ENCODE data around the gene MICALL1. TPM values are rescaled to one million over a fixed set of nuclear protein-coding genes. Genes with fewer than 3 reads are reported as not detected.
A peak's percentile ranks its signal among the peaks of the same experiment; 100 is the strongest.

MICALL1 gene
- total and polyA plus RNA-seq, 2 of the 4 experiments (the other 2 are of a cell fraction): 12.4 to 22.3 TPM

GRCh38 chr22:37933711-37934376, 27.7 kb downstream of the MICALL1 start (continued):
- TF ChIP-seq, protein P1, sequence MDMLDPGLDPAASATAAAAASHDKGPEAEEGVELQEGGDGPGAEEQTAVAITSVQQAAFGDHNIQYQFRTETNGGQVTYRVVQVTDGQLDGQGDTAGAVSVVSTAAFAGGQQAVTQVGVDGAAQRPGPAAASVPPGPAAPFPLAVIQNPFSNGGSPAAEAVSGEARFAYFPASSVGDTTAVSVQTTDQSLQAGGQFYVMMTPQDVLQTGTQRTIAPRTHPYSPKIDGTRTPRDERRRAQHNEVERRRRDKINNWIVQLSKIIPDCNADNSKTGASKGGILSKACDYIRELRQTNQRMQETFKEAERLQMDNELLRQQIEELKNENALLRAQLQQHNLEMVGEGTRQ (IDR thresholded peaks at IDR 0.05; ENCODE audit: low read depth, low read length): peak; percentile 20; the same call in 1 of the 2 replicates
- TF ChIP-seq SMC3 (IDR thresholded peaks at IDR 0.05; ENCODE audit: low read depth, low read length): peak; percentile 73

DNA sequence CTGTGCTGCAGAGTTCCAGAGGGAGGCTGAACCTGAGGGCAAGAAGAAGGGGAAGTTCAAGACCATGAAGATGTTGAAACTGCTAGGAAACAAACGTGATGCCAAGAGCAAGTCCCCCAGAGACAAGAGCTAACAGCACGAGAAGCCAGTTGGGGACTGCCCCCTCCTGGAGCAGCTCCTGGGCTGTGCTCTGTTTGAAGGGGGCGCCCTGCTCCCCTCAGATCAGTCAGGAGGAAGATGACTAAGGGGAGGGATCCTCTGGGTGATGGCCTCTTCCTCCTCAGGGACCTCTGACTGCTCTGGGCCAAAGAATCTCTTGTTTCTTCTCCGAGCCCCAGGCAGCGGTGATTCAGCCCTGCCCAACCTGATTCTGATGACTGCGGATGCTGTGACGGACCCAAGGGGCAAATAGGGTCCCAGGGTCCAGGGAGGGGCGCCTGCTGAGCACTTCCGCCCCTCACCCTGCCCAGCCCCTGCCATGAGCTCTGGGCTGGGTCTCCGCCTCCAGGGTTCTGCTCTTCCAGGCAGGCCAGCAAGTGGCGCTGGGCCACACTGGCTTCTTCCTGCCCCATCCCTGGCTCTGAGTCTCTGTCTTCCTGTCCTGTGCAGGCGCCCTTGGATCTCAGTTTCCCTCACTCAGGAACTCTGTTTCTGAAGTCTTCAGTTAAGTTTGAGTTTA, 34.7 kb downstream of the MICALL1 start:
- Histone ChIP-seq H3K4ac (ENCODE audit: low read depth, low read length) (no peak overlapping the region), H3K79me1 (ENCODE audit: low read depth in 1 of 2, low read length in 2 of 2) (peaks cover 3 to 9% of the 10 kb centered on the region in 2 experiments; a peak in 2 of 4 replicates), H4K5ac (ENCODE audit: low read depth, low read length) (no peak overlapping the region), H3K56ac (ENCODE audit: extremely low read depth, insufficient read depth, low read length) (no peak overlapping the region), H4K20me1 (ENCODE audit: insufficient read depth, low read length) (no peaks in the 10 kb centered on the region; the same call in 1 of the 2 replicates), H2BK120ac (ENCODE audit: low read depth, low read length) (no peak overlapping the region), H2AFZ (replicated peaks; ENCODE audit: low read length, poor library complexity) (no peak overlapping the region), H3K18ac (ENCODE audit: low read depth, low read length) (no peak overlapping the region), H2BK5ac (ENCODE audit: low read depth, low read length, poor library complexity, severe bottlenecking) (no peak overlapping the region), H3K36me3 (ENCODE audit: control insufficient read depth, insufficient read depth, low read length) (peaks cover 47% of the 10 kb centered on the region), H2AK9ac (replicated peaks; ENCODE audit: low read depth, low read length, poor library complexity) (peak overlapping the region; percentile 23), H3K9ac (ENCODE audit: low read depth, low read length) (no peak overlapping the region), H3K23ac (ENCODE audit: low read depth, low read length) (no peak overlapping the region), H2AK5ac (ENCODE audit: low read depth, low read length) (no peak overlapping the region), H3K14ac (replicated peaks; ENCODE audit: low read depth, low read length) (no peak overlapping the region), H2BK15ac (ENCODE audit: low read depth, low read length) (no peak overlapping the region), H3K27ac (ENCODE audit: insufficient read depth, low read length) (no peak overlapping the region), H2BK20ac (ENCODE audit: low read depth, low read length) (no peak overlapping the region), H4K8ac (ENCODE audit: low read depth in 2 of 2, low read length in 2 of 2) (no peak overlapping the region), H3K27me3 (ENCODE audit: control insufficient read depth, insufficient read depth, low read length) (no peaks in the 10 kb centered on the region), H3K4me3 (ENCODE audit: insufficient read depth, low read depth, low read length) (no peak overlapping the region), H3K9me1 (ENCODE audit: insufficient read depth, low read length) (0 out of 2 replicates have a peak, but pooled peaks cover 7% of the 10 kb centered on the region), H3K4me1 (ENCODE audit: control insufficient read depth, insufficient read depth, low read length) (no peaks in the 10 kb centered on the region), H3K9me3 (ENCODE audit: control insufficient read depth, insufficient read depth, low read length) (no peaks in the 10 kb centered on the region), H4K91ac (ENCODE audit: insufficient read depth, low read depth, low read length) (no peak overlapping the region), H3K4me2 (ENCODE audit: low read depth, low read length) (no peak overlapping the region)
- no peak for TF ChIP-seq SMC3 (IDR thresholded peaks at IDR 0.05; ENCODE audit: low read depth, low read length)
- TF ChIP-seq POLR2A (IDR thresholded peaks at IDR 0.05; ENCODE audit: low read depth, low read length): no peak
- TF ChIP-seq, protein P1 (IDR thresholded peaks at IDR 0.05; ENCODE audit: low read depth, low read length): no peak
- TF ChIP-seq MAFK (IDR thresholded peaks at IDR 0.05; ENCODE audit: low read depth, low read length): no peak
- TF ChIP-seq CEBPB (IDR thresholded peaks at IDR 0.05; ENCODE audit: low read depth, low read length): no peak
- TF ChIP-seq, protein P2, sequence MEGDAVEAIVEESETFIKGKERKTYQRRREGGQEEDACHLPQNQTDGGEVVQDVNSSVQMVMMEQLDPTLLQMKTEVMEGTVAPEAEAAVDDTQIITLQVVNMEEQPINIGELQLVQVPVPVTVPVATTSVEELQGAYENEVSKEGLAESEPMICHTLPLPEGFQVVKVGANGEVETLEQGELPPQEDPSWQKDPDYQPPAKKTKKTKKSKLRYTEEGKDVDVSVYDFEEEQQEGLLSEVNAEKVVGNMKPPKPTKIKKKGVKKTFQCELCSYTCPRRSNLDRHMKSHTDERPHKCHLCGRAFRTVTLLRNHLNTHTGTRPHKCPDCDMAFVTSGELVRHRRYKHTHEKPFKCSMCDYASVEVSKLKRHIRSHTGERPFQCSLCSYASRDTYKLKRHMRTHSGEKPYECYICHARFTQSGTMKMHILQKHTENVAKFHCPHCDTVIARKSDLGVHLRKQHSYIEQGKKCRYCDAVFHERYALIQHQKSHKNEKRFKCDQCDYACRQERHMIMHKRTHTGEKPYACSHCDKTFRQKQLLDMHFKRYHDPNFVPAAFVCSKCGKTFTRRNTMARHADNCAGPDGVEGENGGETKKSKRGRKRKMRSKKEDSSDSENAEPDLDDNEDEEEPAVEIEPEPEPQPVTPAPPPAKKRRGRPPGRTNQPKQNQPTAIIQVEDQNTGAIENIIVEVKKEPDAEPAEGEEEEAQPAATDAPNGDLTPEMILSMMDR (conservative IDR thresholded peaks at IDR 0.05; ENCODE audit: low read depth, low read length): no peak
- TF ChIP-seq FOS (IDR thresholded peaks at IDR 0.05; ENCODE audit: low read depth, low read length): no peak
- TF ChIP-seq MAZ (IDR thresholded peaks at IDR 0.05; ENCODE audit: borderline replicate concordance, low read depth, low read length): no peak
- dilution Hi-C loops (cut with HindIII; ENCODE audit: low sequenced_read_pairs, unreplicated experiment) (no loop called here), in situ Hi-C loops (cut with MboI; ENCODE audit: low sequenced_read_pairs) (no loop called here), intact Hi-C loops (cut with micrococcal nuclease) (no loop called here)
- DNase-seq (no peak), ATAC-seq (ENCODE audit: low read depth) (no peak)
- no TSS peak for BruUV-seq (replicated peaks)
- 72% methylated on average over 9 of the region's 12 CpGs; no CpG with 5 or more reads in 1 of the 2 experiments for WGBS, 2 experiments (ENCODE audit: extremely low coverage in 2 of 2, insufficient read length in 1 of 2)
- ChIA-PET POLR2A (ENCODE audit: unreplicated experiment) (no interaction called here), CTCF (no interaction called here)
